Trophoblast cell (in vitro differentiated cells and primary cell): ENCODE data around the gene MKLN1.

Source experiments
- DNase-seq, 2 donors: peaks; one replicate each; pipeline ENCODE4 v3.0.0-alpha.2; 2016
- H2AFZ ChIP-seq: 2 replicates; pipeline ENCODE4 v1.6.1; 2013; ENCODE audit warnings: low read length, moderate library complexity, mild to moderate bottlenecking; ENCODE audit not compliant: insufficient read depth, poor library complexity
- H2AK5ac ChIP-seq: 2 replicates; pipeline ENCODE4 v1.6.1; 2013; ENCODE audit warnings: mild to moderate bottlenecking, low read length
- H2BK120ac ChIP-seq: 2 replicates; pipeline ENCODE4 v1.6.1; 2013; ENCODE audit warnings: low read length, mild to moderate bottlenecking, moderate library complexity; ENCODE audit not compliant: insufficient read depth, poor library complexity
- H2BK12ac ChIP-seq: 2 replicates; pipeline ENCODE4 v1.6.1; 2013; ENCODE audit warnings: mild to moderate bottlenecking, low read length, moderate library complexity
- H2BK5ac ChIP-seq: 2 replicates; pipeline ENCODE4 v1.6.1; 2013; ENCODE audit warnings: low read length, low read depth, moderate library complexity, mild to moderate bottlenecking; ENCODE audit not compliant: poor library complexity
- H3K14ac ChIP-seq: 2 replicates; pipeline ENCODE4 v1.6.1; 2013; ENCODE audit warnings: mild to moderate bottlenecking, low read length
- H3K18ac ChIP-seq: 2 replicates; pipeline ENCODE4 v1.6.1; 2013; ENCODE audit warnings: mild to moderate bottlenecking, low read length
- H3K23ac ChIP-seq: 2 replicates; pipeline ENCODE4 v1.6.1; 2013; ENCODE audit warnings: low read length
- H3K27ac ChIP-seq: 2 replicates; pipeline ENCODE4 v1.5.1; 2013; ENCODE audit warnings: low read depth, mild to moderate bottlenecking, inconsistent platforms, low read length, moderate library complexity
- H3K27me3 ChIP-seq: 2 replicates; pipeline ENCODE4 v1.6.1; 2013; ENCODE audit warnings: inconsistent platforms, mild to moderate bottlenecking, low read length, moderate library complexity; ENCODE audit not compliant: insufficient read depth
- H3K36me3 ChIP-seq, 2 experiments: 1 replicate in 1 of 2; 2 replicates in 1 of 2; pipeline ENCODE4 v1.6.1; 2013; ENCODE audit warnings: low read length in 2 of 2, mild to moderate bottlenecking in 2 of 2, moderate library complexity in 1 of 2; ENCODE audit not compliant: insufficient read depth in 2 of 2, control insufficient read depth in 1 of 2
- H3K4ac ChIP-seq: 2 replicates; pipeline ENCODE4 v1.6.1; 2013; ENCODE audit warnings: low read depth, mild to moderate bottlenecking, low read length, moderate library complexity
- H3K4me1 ChIP-seq, 2 experiments: 1 replicate in 1 of 2; 2 replicates in 1 of 2; pipeline ENCODE4 v1.6.1; 2013; ENCODE audit warnings: low read length in 2 of 2, mild to moderate bottlenecking in 2 of 2, moderate library complexity in 1 of 2; ENCODE audit not compliant: insufficient read depth in 2 of 2, control insufficient read depth in 1 of 2
- H3K4me2 ChIP-seq: 2 replicates; pipeline ENCODE4 v1.6.1; 2013; ENCODE audit warnings: inconsistent platforms, mild to moderate bottlenecking, low read length, moderate library complexity
- H3K4me3 ChIP-seq: 2 replicates; pipeline ENCODE4 v1.5.1; 2013; ENCODE audit warnings: mild to moderate bottlenecking, low read depth, low read length, inconsistent platforms
- H3K79me1 ChIP-seq: one replicate; pipeline ENCODE4 v1.6.1; 2013; ENCODE audit warnings: low read length
- H3K79me2 ChIP-seq: 2 replicates; pipeline ENCODE4 v1.6.1; 2013; ENCODE audit warnings: low read length, mild to moderate bottlenecking; ENCODE audit not compliant: control insufficient read depth, insufficient read depth, poor library complexity
- H3K9ac ChIP-seq: 2 replicates; pipeline ENCODE4 v1.6.1; 2013; ENCODE audit warnings: mild to moderate bottlenecking, low read length
- H3K9me3 ChIP-seq: 2 replicates; pipeline ENCODE4 v1.6.1; 2013; ENCODE audit warnings: low read depth, mild to moderate bottlenecking, control low read depth, inconsistent platforms, low read length; ENCODE audit not compliant: insufficient read depth
- H4K12ac ChIP-seq: 2 replicates; pipeline ENCODE4 v1.6.1; 2013; ENCODE audit warnings: low read depth, mild to moderate bottlenecking, low read length, moderate library complexity
- H4K8ac ChIP-seq: 2 replicates; pipeline ENCODE4 v1.6.1; 2013; ENCODE audit warnings: low read depth, mild to moderate bottlenecking, low read length, moderate library complexity
- H4K91ac ChIP-seq: one replicate; pipeline ENCODE4 v1.6.1; 2013; ENCODE audit warnings: low read depth, mild to moderate bottlenecking, low read length, moderate library complexity
- WGBS: extraction: QIAGEN DNeasy Blood & Tissue Kit; methylation state at CpG from one replicate; pipeline ENCODE4 v1.1.7; 2013; ENCODE audit warnings: missing lambda C conversion rate; ENCODE audit not compliant: insufficient read length, insufficient coverage; ENCODE audit errors: extremely low coverage; 5-methylcytosine and 5-hydroxymethylcytosine counted together

MKLN1 gene

DNA sequence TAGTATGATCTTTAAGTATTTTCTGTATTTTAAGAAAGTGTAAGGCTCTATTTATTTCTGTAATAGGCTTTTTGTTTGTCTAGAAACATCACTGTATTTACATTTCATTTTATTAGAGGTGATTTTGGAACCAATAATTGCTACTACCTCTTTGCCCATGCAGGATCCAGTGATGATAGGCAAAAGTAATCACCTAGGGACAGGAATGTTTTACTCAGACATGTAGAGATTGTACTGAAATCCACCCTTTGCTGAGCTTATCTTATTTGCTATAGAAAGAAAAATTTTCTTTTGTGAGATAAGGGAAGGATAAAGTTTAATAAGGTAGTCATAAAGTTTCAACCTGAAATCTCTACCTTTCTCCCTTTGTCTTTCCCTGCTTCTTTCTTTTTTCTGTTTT, 73.5 kb downstream of the MKLN1 start:
- H3K18ac ChIP-seq: no peak overlapping the region
- no peak overlapping the region for H3K14ac ChIP-seq
- no peak overlapping the region for H2BK12ac ChIP-seq
- H3K4me1 ChIP-seq: no peaks in the 10 kb centered on the region
- H3K27ac ChIP-seq: no peak overlapping the region
- H2BK5ac ChIP-seq: no peak overlapping the region
- no peak overlapping the region for H3K4me3 ChIP-seq
- H3K9ac ChIP-seq: no peak overlapping the region
- no peak overlapping the region for H2BK120ac ChIP-seq
- H3K36me3 ChIP-seq: peaks cover 0 to 4% of the 10 kb centered on the region in 2 experiments
- H3K4me2 ChIP-seq: no peak overlapping the region
- H2AK5ac ChIP-seq: no peak overlapping the region
- no peak overlapping the region for H4K91ac ChIP-seq
- no peaks in the 10 kb centered on the region for H3K9me3 ChIP-seq
- H3K4ac ChIP-seq: no peak overlapping the region
- H2AFZ ChIP-seq: no peak overlapping the region
- H4K12ac ChIP-seq: no peak overlapping the region
- H3K23ac ChIP-seq: no peak overlapping the region
- no peak for DNase-seq
- H4K8ac ChIP-seq: no peak overlapping the region
- no peaks in the 10 kb centered on the region for H3K79me2 ChIP-seq
- H3K27me3 ChIP-seq: no peaks in the 10 kb centered on the region
- no peaks in the 10 kb centered on the region for H3K79me1 ChIP-seq

DNA sequence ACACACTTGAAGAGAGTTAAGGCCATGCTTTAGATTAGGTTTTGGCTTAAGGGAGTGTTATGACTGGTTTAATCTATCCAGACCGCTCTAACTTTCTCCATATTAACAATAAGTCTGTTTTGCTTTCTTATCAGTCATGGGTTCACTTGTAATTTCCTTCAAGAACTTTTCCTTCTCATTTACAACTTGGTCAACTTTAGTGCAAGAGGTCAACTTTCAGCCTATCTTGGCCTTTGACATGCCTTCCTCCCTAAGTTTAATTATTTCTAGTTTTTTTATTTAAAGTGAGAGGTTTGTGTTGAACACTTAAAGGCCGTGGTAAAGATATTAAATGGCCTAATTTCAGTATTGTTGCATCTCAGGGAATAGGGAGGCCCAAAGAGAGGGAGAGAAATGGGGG, 75.6 kb downstream of the MKLN1 start:
- no peaks in the 10 kb centered on the region for H3K4me1 ChIP-seq
- no peak overlapping the region for H2BK120ac ChIP-seq
- H2BK12ac ChIP-seq: no peak overlapping the region
- H3K23ac ChIP-seq: no peak overlapping the region
- no peaks in the 10 kb centered on the region for H3K79me1 ChIP-seq
- H4K8ac ChIP-seq: no peak overlapping the region
- H3K9me3 ChIP-seq: no peaks in the 10 kb centered on the region
- H3K79me2 ChIP-seq: no peaks in the 10 kb centered on the region
- H3K4me2 ChIP-seq: no peak overlapping the region
- no peak overlapping the region for H3K18ac ChIP-seq
- no peak overlapping the region for H3K4me3 ChIP-seq
- no peak overlapping the region for H3K27ac ChIP-seq
- no peak overlapping the region for H2BK5ac ChIP-seq
- H3K36me3 ChIP-seq: peaks cover 0 to 4% of the 10 kb centered on the region in 2 experiments
- H3K9ac ChIP-seq: no peak overlapping the region
- no peak overlapping the region for H4K12ac ChIP-seq
- H3K14ac ChIP-seq: no peak overlapping the region
- no peak overlapping the region for H3K4ac ChIP-seq
- H4K91ac ChIP-seq: no peak overlapping the region
- no peaks in the 10 kb centered on the region for H3K27me3 ChIP-seq
- no peak overlapping the region for H2AK5ac ChIP-seq
- DNase-seq: no peak
- H2AFZ ChIP-seq: no peak overlapping the region
- WGBS: no CpG with 5 or more reads among the region's 2 CpGs

GRCh38 chr7:131404226-131404911, 76.7 kb downstream of the MKLN1 start:
- peaks cover 0 to 4% of the 10 kb centered on the region in 2 experiments for H3K36me3 ChIP-seq
- H4K91ac ChIP-seq: no peak overlapping the region
- H3K14ac ChIP-seq: no peak overlapping the region
- H3K18ac ChIP-seq: no peak overlapping the region
- no peak for DNase-seq
- H4K8ac ChIP-seq: no peak overlapping the region
- no peak overlapping the region for H3K4ac ChIP-seq
- H3K23ac ChIP-seq: no peak overlapping the region
- no peak overlapping the region for H2BK12ac ChIP-seq
- no peak overlapping the region for H2BK5ac ChIP-seq
- WGBS: no CpG with 5 or more reads among the region's 7 CpGs
- no peak overlapping the region for H3K4me3 ChIP-seq
- no peaks in the 10 kb centered on the region for H3K4me1 ChIP-seq
- H3K79me1 ChIP-seq: no peaks in the 10 kb centered on the region
- no peak overlapping the region for H3K4me2 ChIP-seq
- H3K79me2 ChIP-seq: no peaks in the 10 kb centered on the region
- H4K12ac ChIP-seq: no peak overlapping the region
- no peak overlapping the region for H3K27ac ChIP-seq
- H2BK120ac ChIP-seq: no peak overlapping the region
- H3K9ac ChIP-seq: no peak overlapping the region
- no peaks in the 10 kb centered on the region for H3K27me3 ChIP-seq
- no peak overlapping the region for H2AK5ac ChIP-seq
- H3K9me3 ChIP-seq: no peaks in the 10 kb centered on the region
- no peak overlapping the region for H2AFZ ChIP-seq

- no peak overlapping the region for H3K9ac ChIP-seq
- no peak overlapping the region for H2BK120ac ChIP-seq
- H3K4ac ChIP-seq: no peak overlapping the region
- no peaks in the 10 kb centered on the region for H3K79me2 ChIP-seq
- H3K27ac ChIP-seq: no peak overlapping the region
- H3K79me1 ChIP-seq: no peaks in the 10 kb centered on the region
- H3K14ac ChIP-seq: no peak overlapping the region
- H2AK5ac ChIP-seq: no peak overlapping the region
- H2AFZ ChIP-seq: no peak overlapping the region
- no peak overlapping the region for H3K4me3 ChIP-seq
- H4K8ac ChIP-seq: no peak overlapping the region
- H3K36me3 ChIP-seq: peaks cover 2 to 9% of the 10 kb centered on the region in 2 experiments
- no peak overlapping the region for H3K23ac ChIP-seq
- no peak overlapping the region for H3K4me2 ChIP-seq
- no peaks in the 10 kb centered on the region for H3K27me3 ChIP-seq
- H3K4me1 ChIP-seq: no peaks in the 10 kb centered on the region
- H3K9me3 ChIP-seq: no peaks in the 10 kb centered on the region
- H4K91ac ChIP-seq: no peak overlapping the region
- no peak overlapping the region for H3K18ac ChIP-seq
- no peak overlapping the region for H2BK12ac ChIP-seq
- no CpG with 5 or more reads among the region's 5 CpGs for WGBS
- no peak for DNase-seq
- no peak overlapping the region for H4K12ac ChIP-seq
- no peak overlapping the region for H2BK5ac ChIP-seq
Observed at GRCh38 chr7:131409129-131409766, 81.6 kb downstream of the MKLN1 start.
